ENCODE measurements around the gene NAB2.

DNA sequence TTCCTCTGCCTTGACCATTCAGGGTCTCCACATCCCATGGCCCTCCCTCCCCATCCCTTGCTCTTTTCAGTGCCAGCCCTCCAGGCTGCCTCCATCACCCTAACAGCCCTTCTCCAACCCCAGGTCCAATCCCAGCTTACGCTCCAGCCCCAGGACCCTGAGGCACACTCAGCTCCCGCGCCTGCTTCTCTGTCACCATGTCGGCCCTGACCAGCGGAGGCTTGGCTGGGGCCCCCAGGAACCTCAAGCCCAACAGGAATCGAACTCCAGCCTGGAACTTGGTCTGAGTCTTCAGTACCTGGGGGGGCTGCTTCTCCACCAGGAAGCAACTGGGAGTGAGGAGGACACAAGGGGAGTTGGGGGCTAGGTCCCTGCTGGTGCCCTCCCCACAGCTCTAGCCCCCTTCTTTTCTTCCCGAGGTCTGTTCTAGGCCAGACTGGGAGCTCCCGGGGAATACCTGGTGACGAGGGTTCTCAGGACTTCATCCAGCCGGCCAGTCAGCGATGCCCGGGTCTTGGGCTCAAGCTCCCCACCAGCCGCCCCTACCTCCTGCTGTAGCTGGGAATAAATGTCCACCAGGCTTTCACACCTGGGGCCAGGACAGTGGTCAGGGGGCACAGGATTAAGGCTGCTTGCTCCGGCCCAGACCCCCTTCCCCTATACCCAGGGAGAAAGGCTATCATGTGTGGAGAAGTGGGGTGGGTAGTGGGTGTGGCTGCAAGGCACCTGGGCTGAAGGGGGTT lies 16.3 kb downstream of the NAB2 start:
- no peak for TF ChIP-seq MYC (IDR thresholded peaks at IDR 0.05; ENCODE audit: low read depth, low read length)
- TF ChIP-seq, protein P1, sequence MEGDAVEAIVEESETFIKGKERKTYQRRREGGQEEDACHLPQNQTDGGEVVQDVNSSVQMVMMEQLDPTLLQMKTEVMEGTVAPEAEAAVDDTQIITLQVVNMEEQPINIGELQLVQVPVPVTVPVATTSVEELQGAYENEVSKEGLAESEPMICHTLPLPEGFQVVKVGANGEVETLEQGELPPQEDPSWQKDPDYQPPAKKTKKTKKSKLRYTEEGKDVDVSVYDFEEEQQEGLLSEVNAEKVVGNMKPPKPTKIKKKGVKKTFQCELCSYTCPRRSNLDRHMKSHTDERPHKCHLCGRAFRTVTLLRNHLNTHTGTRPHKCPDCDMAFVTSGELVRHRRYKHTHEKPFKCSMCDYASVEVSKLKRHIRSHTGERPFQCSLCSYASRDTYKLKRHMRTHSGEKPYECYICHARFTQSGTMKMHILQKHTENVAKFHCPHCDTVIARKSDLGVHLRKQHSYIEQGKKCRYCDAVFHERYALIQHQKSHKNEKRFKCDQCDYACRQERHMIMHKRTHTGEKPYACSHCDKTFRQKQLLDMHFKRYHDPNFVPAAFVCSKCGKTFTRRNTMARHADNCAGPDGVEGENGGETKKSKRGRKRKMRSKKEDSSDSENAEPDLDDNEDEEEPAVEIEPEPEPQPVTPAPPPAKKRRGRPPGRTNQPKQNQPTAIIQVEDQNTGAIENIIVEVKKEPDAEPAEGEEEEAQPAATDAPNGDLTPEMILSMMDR (IDR thresholded peaks at IDR 0.05; ENCODE audit: low read depth, low read length): no peak
